ENCODE results near the gene CDH6. TPM values are rescaled to one million over a fixed set of nuclear protein-coding genes. Genes with fewer than 3 reads are reported as not detected.

Gene CDH6
- total RNA-seq, 1 experiment from 2014 or later = 0.12 TPM

DNA sequence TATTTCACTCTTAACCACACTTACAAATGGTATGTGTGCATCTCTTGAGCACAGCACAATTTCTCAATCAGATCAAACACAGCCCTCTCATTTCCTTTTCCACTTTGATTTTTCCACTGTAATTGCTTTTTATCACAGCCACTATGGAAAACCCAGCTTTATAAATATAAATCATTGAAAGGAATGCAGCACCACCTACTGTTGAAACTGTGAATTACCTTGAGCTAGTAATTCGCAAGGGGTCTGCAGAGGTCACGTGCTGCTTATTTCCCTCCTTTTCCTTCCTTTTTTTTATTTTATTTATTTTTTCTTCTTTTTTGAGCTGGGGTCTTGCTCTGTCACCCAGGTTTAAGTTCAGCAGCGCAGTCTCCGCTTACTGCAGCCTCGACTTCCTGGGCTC lies 76.9 kb downstream of the CDH6 start:
- no TSS peak for BruUV-seq (replicated peaks)
- ChIA-PET CTCF (interaction anchor here (1.0 to 1.4 kb wide), 6 partner anchors 10 to 1230 kb away, joined by 3 to 11 read pairs (median 4); no protein-coding TSS in a partner anchor), POLR2A (no interaction called here), RAD21 (ENCODE audit: low non-redundant PET in 1 of 2, low total read pairs in 2 of 2, uncharacterized antibody in 2 of 2, unreplicated experiment in 2 of 2) (no interaction called here)
- Histone ChIP-seq H3K4me2 (ENCODE audit: low read length) (no peak overlapping the region), H3K9me2 (ENCODE audit: insufficient read depth) (no peaks in the 10 kb centered on the region), H3K36me3 (ENCODE audit: control insufficient read depth in 1 of 2, insufficient read depth in 2 of 2, low read length in 2 of 2) (no peaks in the 10 kb centered on the region), H4K20me1 (ENCODE audit: insufficient read depth) (no peaks in the 10 kb centered on the region), H3K4me3 (replicated peaks in 1 of 2; ENCODE audit: low read depth in 1 of 2, low read length in 2 of 2) (no peak overlapping the region), H3K9me3 (ENCODE audit: control insufficient read depth in 1 of 2, insufficient read depth in 1 of 2, low read depth in 1 of 2, low read length in 2 of 2) (no peaks in the 10 kb centered on the region), H3K79me2 (ENCODE audit: insufficient read depth, low read length) (no peaks in the 10 kb centered on the region), H2AFZ (ENCODE audit: low read depth, low read length, poor library complexity, severe bottlenecking) (no peak overlapping the region), H3K27ac (ENCODE audit: low read depth, low read length) (no peak overlapping the region), H3K4me1 (ENCODE audit: control insufficient read depth in 1 of 2, insufficient read depth in 2 of 2, low read length in 2 of 2) (no peaks in the 10 kb centered on the region), H3K9ac (ENCODE audit: low read length) (no peak overlapping the region), H3K27me3 (ENCODE audit: insufficient read depth, low read length) (no peaks in the 10 kb centered on the region; the same call in 1 of the 2 replicates)
- ATAC-seq (no peak), DNase-seq (ENCODE audit: low read depth, low spot score) (no peak)
- intact Hi-C loops (cut with micrococcal nuclease) = no loop called here
- TF ChIP-seq RAD21 (IDR thresholded peaks at IDR 0.05; ENCODE audit: low read depth) = peak; percentile 27; the same call in 1 of the 2 replicates
- TF ChIP-seq, protein P1, sequence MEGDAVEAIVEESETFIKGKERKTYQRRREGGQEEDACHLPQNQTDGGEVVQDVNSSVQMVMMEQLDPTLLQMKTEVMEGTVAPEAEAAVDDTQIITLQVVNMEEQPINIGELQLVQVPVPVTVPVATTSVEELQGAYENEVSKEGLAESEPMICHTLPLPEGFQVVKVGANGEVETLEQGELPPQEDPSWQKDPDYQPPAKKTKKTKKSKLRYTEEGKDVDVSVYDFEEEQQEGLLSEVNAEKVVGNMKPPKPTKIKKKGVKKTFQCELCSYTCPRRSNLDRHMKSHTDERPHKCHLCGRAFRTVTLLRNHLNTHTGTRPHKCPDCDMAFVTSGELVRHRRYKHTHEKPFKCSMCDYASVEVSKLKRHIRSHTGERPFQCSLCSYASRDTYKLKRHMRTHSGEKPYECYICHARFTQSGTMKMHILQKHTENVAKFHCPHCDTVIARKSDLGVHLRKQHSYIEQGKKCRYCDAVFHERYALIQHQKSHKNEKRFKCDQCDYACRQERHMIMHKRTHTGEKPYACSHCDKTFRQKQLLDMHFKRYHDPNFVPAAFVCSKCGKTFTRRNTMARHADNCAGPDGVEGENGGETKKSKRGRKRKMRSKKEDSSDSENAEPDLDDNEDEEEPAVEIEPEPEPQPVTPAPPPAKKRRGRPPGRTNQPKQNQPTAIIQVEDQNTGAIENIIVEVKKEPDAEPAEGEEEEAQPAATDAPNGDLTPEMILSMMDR (IDR thresholded peaks at IDR 0.05 in 2 of 3, conservative IDR thresholded peaks at IDR 0.05 in 1 of 3; ENCODE audit: borderline replicate concordance in 1 of 3, insufficient read depth in 1 of 3, low read depth in 2 of 3, low read length in 2 of 3) = peak in 2 of 3 experiments; percentile 44 to 61; a peak in 4 of 6 replicates
- no peak for TF ChIP-seq ZFX (IDR thresholded peaks at IDR 0.05)

DNA sequence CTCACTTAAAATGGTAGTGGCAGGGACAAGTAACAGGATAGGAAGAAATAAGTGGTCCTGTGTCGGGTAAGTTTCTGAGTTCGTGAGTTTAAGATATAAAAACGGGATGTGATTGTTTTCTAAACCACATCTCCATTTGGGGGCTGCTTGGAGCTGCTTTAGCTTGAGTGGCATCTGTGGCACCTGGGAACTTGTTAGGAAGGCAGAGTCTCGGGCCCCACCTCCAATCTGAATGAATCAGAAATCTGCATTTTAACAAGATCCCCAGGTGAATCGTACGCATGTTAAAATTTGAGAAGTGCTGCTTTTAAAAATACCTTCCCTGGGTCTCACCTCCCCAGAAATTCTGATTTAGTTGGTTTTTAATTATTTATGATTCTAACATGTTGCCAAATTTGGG lies 78.1 kb downstream of the CDH6 start:
- Histone ChIP-seq H3K9ac (ENCODE audit: low read length) (no peak overlapping the region), H3K27me3 (ENCODE audit: insufficient read depth, low read length) (no peaks in the 10 kb centered on the region; the same call in 1 of the 2 replicates), H4K20me1 (ENCODE audit: insufficient read depth) (no peaks in the 10 kb centered on the region), H3K9me3 (ENCODE audit: control insufficient read depth in 1 of 2, insufficient read depth in 1 of 2, low read depth in 1 of 2, low read length in 2 of 2) (no peaks in the 10 kb centered on the region), H3K4me3 (replicated peaks in 1 of 2; ENCODE audit: low read depth in 1 of 2, low read length in 2 of 2) (no peak overlapping the region), H2AFZ (ENCODE audit: low read depth, low read length, poor library complexity, severe bottlenecking) (no peak overlapping the region), H3K9me2 (ENCODE audit: insufficient read depth) (no peaks in the 10 kb centered on the region), H3K4me1 (ENCODE audit: control insufficient read depth in 1 of 2, insufficient read depth in 2 of 2, low read length in 2 of 2) (no peaks in the 10 kb centered on the region), H3K4me2 (ENCODE audit: low read length) (no peak overlapping the region), H3K79me2 (ENCODE audit: insufficient read depth, low read length) (no peaks in the 10 kb centered on the region), H3K36me3 (ENCODE audit: control insufficient read depth in 1 of 2, insufficient read depth in 2 of 2, low read length in 2 of 2) (no peaks in the 10 kb centered on the region), H3K27ac (ENCODE audit: low read depth, low read length) (no peak overlapping the region)
- no TSS peak for BruUV-seq (replicated peaks)
- CTCF ChIA-PET = no interaction called here
- POLR2A ChIA-PET = no interaction called here
- ATAC-seq = no peak
- intact Hi-C loops (cut with micrococcal nuclease) = no loop called here
- DNase-seq (ENCODE audit: low read depth, low spot score) = no peak
- RAD21 ChIA-PET (ENCODE audit: low non-redundant PET in 1 of 2, low total read pairs in 2 of 2, uncharacterized antibody in 2 of 2, unreplicated experiment in 2 of 2) = no interaction called here
- TF ChIP-seq JUND (IDR thresholded peaks at IDR 0.05) (no peak), RAD21 (IDR thresholded peaks at IDR 0.05; ENCODE audit: low read depth) (no peak), EGR1 (IDR thresholded peaks at IDR 0.05; ENCODE audit: low read depth) (no peak), ZFX (IDR thresholded peaks at IDR 0.05) (no peak), EZH2phosphoT487 (IDR thresholded peaks at IDR 0.05; ENCODE audit: borderline replicate concordance) (no peak), CBX3 (IDR thresholded peaks at IDR 0.05; ENCODE audit: low read depth) (no peak), ZNF274 (IDR thresholded peaks at IDR 0.05; ENCODE audit: low read depth, low read length) (no peak), SP1 (IDR thresholded peaks at IDR 0.05; ENCODE audit: low read depth) (no peak), FOSL1 (IDR thresholded peaks at IDR 0.05; ENCODE audit: low read depth) (no peak)
- TF ChIP-seq, protein P1 (IDR thresholded peaks at IDR 0.05 in 2 of 3, conservative IDR thresholded peaks at IDR 0.05 in 1 of 3; ENCODE audit: borderline replicate concordance in 1 of 3, insufficient read depth in 1 of 3, low read depth in 2 of 3, low read length in 2 of 3) = no peak
- TF ChIP-seq, protein P2, sequence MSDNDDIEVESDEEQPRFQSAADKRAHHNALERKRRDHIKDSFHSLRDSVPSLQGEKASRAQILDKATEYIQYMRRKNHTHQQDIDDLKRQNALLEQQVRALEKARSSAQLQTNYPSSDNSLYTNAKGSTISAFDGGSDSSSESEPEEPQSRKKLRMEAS (IDR thresholded peaks at IDR 0.05) = no peak
- TF ChIP-seq, protein P3, sequence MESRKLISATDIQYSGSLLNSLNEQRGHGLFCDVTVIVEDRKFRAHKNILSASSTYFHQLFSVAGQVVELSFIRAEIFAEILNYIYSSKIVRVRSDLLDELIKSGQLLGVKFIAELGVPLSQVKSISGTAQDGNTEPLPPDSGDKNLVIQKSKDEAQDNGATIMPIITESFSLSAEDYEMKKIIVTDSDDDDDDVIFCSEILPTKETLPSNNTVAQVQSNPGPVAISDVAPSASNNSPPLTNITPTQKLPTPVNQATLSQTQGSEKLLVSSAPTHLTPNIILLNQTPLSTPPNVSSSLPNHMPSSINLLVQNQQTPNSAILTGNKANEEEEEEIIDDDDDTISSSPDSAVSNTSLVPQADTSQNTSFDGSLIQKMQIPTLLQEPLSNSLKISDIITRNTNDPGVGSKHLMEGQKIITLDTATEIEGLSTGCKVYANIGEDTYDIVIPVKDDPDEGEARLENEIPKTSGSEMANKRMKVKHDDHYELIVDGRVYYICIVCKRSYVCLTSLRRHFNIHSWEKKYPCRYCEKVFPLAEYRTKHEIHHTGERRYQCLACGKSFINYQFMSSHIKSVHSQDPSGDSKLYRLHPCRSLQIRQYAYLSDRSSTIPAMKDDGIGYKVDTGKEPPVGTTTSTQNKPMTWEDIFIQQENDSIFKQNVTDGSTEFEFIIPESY (IDR thresholded peaks at IDR 0.05; ENCODE audit: extremely low read depth, insufficient replicate concordance, low read length) = no peak
